Stimulated activated CD4-positive, alpha-beta T cell treated with anti-CD3 and anti-CD28 coated beads, TNF-alpha, amount 100 ng/mL, for 4 hours (primary cell): Measurements from ENCODE around the gene ZNF618.

Experiments
- DNase-seq, 3 experiments: peaks; one replicate each; pipeline ENCODE4 v3.0.0-alpha.2; 2020; ENCODE audit warnings: low read depth in 3 of 3

The ZNF618 gene

GRCh38 chr9:114098021-114098935 lies 222.2 kb downstream of the ZNF618 start:
- DNase-seq = no peak

- DNase-seq = no peak
Observed at GRCh38 chr9:114098936-114099668, 223.0 kb downstream of the ZNF618 start, which contains the start of gene KIF12. Gene KIF12, minus strand, starts transcription at chr9:114099292. Its CDS starts 16 bp downstream, at chr9:114099276.

GRCh38 chr9:114099669-114100270 lies 223.7 kb downstream of the ZNF618 start:
- DNase-seq = no peak

- DNase-seq = no peak
Observed at GRCh38 chr9:114100536-114100935, 224.4 kb downstream of the ZNF618 start.

- DNase-seq = no peak
Observed at GRCh38 chr9:114102484-114102883, 226.4 kb downstream of the ZNF618 start.

- no peak for DNase-seq
Observed at GRCh38 chr9:114105236-114105635, 229.1 kb downstream of the ZNF618 start.
